ENCODE results near the gene PSMB5. TPM values are rescaled to one million over a fixed set of nuclear protein-coding genes. Genes with fewer than 3 reads are reported as not detected.

PSMB5 gene
- total RNA-seq (124 and 255 TPM in 2 replicates), polyA plus RNA-seq (304 and 326 TPM in 2 replicates)

- Histone ChIP-seq H3K4me3 (peak within 1 kb of the TSS; percentile 80), H3K27me3 (no peaks in the 10 kb centered on the region), H3K4me1 (ENCODE audit: low read depth) (peaks cover 8% of the 10 kb centered on the region), H3K9me3 (ENCODE audit: low read depth) (no peaks in the 10 kb centered on the region), H3K36me3 (peaks cover 23% of the 10 kb centered on the region), H3K27ac (peak within 1 kb of the TSS; percentile 97)
- TF ChIP-seq CTCF (IDR thresholded peaks at IDR 0.05; ENCODE audit: low read depth, low read length), result no peak
- DNase-seq (ENCODE audit: low read depth in 1 of 2, low spot score in 1 of 2), result peak; percentile 95 to 96
Observed at GRCh38 chr14:23034498-23035302, at the start of gene PSMB5. Gene PSMB5, minus strand, starts transcription at chr14:23034900. Its CDS starts 19 bp downstream, at chr14:23034881.

DNA sequence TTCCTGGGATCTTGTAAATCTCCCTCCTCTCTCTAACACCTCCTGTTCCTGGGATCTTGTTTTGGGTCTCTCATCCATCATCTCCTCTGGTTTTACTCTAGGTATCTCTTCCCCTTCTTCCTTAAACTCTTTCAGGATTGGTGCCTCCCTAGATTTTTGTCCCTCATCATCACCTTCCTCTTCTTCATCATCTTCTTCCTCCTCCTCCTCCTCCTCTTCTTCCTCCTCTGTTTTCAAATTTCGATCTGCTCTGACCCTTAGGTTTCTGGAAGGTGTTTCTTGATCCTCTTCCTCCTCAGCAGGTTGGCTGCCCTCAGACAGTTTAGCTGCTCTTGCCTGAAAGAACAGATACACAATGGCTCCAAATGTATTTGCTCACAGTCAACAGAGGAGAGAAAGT lies 45.8 kb upstream of the PSMB5 start:
- DNase-seq (ENCODE audit: low read depth in 1 of 2, low spot score in 1 of 2), result no peak
- no peak for TF ChIP-seq CTCF (IDR thresholded peaks at IDR 0.05; ENCODE audit: low read depth, low read length)
- Histone ChIP-seq H3K27me3 (no peaks in the 10 kb centered on the region), H3K4me3 (no peak overlapping the region), H3K9me3 (ENCODE audit: low read depth) (no peaks in the 10 kb centered on the region), H3K4me1 (ENCODE audit: low read depth) (no peaks in the 10 kb centered on the region), H3K27ac (no peak overlapping the region), H3K36me3 (peaks cover 84% of the 10 kb centered on the region)

GRCh38 chr14:23079716-23080115 lies 45.0 kb upstream of the PSMB5 start:
- no peak for DNase-seq (ENCODE audit: low read depth in 1 of 2, low spot score in 1 of 2)
- H3K9me3 ChIP-seq (ENCODE audit: low read depth), result no peaks in the 10 kb centered on the region
- H3K36me3 ChIP-seq, result peaks cover 80% of the 10 kb centered on the region
- no peaks in the 10 kb centered on the region for H3K27me3 ChIP-seq
- H3K27ac ChIP-seq, result no peak overlapping the region
- no peak overlapping the region for H3K4me3 ChIP-seq
- H3K4me1 ChIP-seq (ENCODE audit: low read depth), result no peaks in the 10 kb centered on the region
- no peak for TF ChIP-seq CTCF (IDR thresholded peaks at IDR 0.05; ENCODE audit: low read depth, low read length)

DNA sequence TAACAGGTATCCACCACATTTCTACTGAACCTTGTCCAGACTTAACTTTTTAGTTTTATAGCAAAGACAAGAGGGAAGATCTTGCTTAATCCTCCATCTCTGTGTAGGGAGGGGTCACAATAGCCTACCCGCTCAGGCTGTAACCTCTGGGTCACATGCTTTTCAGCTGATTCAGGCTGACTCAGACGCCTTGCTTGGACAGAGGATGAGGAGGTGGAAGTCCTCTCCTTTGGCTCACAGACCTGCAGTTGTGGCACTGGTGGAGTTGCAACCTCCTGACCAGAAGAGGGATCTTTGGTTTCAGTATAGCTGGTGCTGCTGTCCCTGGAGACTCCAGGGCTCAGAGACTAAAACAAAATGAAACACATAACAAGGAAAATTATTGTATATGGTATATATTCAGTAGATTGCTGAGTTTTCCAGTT lies 44.0 kb upstream of the PSMB5 start:
- peak in 1 of 2 donors; percentile 93 for DNase-seq (ENCODE audit: low read depth in 1 of 2, low spot score in 1 of 2)
- Histone ChIP-seq H3K36me3 (peaks cover 75% of the 10 kb centered on the region), H3K4me3 (no peak overlapping the region), H3K27me3 (no peaks in the 10 kb centered on the region), H3K4me1 (ENCODE audit: low read depth) (no peaks in the 10 kb centered on the region), H3K27ac (peak overlapping the region; percentile 7), H3K9me3 (ENCODE audit: low read depth) (no peaks in the 10 kb centered on the region)
- TF ChIP-seq CTCF (IDR thresholded peaks at IDR 0.05; ENCODE audit: low read depth, low read length), result no peak

- H3K27ac ChIP-seq, result no peak overlapping the region
- no peak overlapping the region for H3K4me3 ChIP-seq
- H3K36me3 ChIP-seq, result peaks cover 69% of the 10 kb centered on the region
Observed at GRCh38 chr14:23077962-23078361, 43.3 kb upstream of the PSMB5 start.

More at GRCh38 chr14:23077962-23078361, 43.3 kb upstream of the PSMB5 start:
- no peaks in the 10 kb centered on the region for H3K27me3 ChIP-seq
- no peaks in the 10 kb centered on the region for H3K9me3 ChIP-seq (ENCODE audit: low read depth)
- no peak for TF ChIP-seq CTCF (IDR thresholded peaks at IDR 0.05; ENCODE audit: low read depth, low read length)
- no peak for DNase-seq (ENCODE audit: low read depth in 1 of 2, low spot score in 1 of 2)
- peaks cover 4% of the 10 kb centered on the region for H3K4me1 ChIP-seq (ENCODE audit: low read depth)
